Thyroid gland (tissue), 4 donors: ENCODE measurements around the gene UBE2E2.

Experiments used
- CTCF ChIP-seq, 6 experiments: fragments of 200-600 bp in 3 of 6; fragments of 450-650 bp in 3 of 6; sonication (generic) in 3 of 6; IDR thresholded peaks; one replicate each; pipeline ENCODE4 v1.5.1; 2016 to 2019; ENCODE audit warnings: antibody characterized with exemption in 6 of 6, mild to moderate bottlenecking in 2 of 6, inconsistent platforms in 1 of 6, moderate library complexity in 1 of 6
- POLR2A ChIP-seq, 2 donors: fragments of 450-650 bp; IDR thresholded peaks; one replicate each; pipeline ENCODE4 v1.6.1; 2017; ENCODE audit warnings: antibody characterized with exemption in 2 of 2, mild to moderate bottlenecking in 2 of 2, moderate library complexity in 1 of 2

GRCh38 chr3:23372285-23372684, 169.2 kb downstream of the UBE2E2 start:
- no peak for TF ChIP-seq CTCF (IDR thresholded peaks at IDR 0.05)
- TF ChIP-seq POLR2A (IDR thresholded peaks at IDR 0.05) = no peak
